ENCODE results near the gene NHLRC2.
"Not testable (repeated sequence)": the region's sequence is repeated elsewhere in the genome, so short reads cannot be mapped to it uniquely, and the experiment has no call there.

Gene NHLRC2

GRCh38 chr10:113828567-113828966 is 25.9 kb upstream of the NHLRC2 start:
- not testable (repeated sequence) for H3K9me3 ChIP-seq (ENCODE audit: control insufficient read depth, insufficient read depth, low read length)

DNA sequence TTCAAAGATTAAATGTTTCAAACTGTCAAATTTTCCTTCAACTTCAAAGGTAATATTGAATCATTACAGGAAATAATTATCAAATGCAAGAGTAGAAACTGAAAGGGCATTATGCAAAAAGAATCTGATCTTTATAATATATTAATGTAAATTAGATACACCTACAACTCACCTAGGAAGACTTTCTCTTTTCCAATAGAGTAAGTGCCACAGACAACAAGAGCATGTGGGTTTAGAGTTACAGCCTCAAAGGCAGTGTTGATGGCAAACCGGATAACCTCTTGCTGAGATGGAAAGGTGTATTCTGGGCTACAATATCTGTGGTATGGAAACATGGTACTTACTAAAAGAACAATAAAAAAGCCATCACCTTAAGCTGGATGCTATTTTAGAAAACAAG is 12.3 kb upstream of the NHLRC2 start:
- H3K9me3 ChIP-seq (ENCODE audit: control insufficient read depth, insufficient read depth, low read length): no peaks in the 10 kb centered on the region
- DNase-seq (ENCODE audit: low read depth, low spot score): no peak
- no peaks in the 10 kb centered on the region for H3K36me3 ChIP-seq (ENCODE audit: control insufficient read depth, insufficient read depth, low read length)

More at GRCh38 chr10:113828567-113828966, 25.9 kb upstream of the NHLRC2 start:
- not testable (repeated sequence) for DNase-seq (ENCODE audit: low read depth, low spot score); H3K4me1 ChIP-seq (ENCODE audit: control insufficient read depth, insufficient read depth, low read length); H3K27me3 ChIP-seq (ENCODE audit: control insufficient read depth, insufficient read depth, low read length); H3K27ac ChIP-seq (ENCODE audit: low read length); H3K36me3 ChIP-seq (ENCODE audit: control insufficient read depth, insufficient read depth, low read length); H3K4me3 ChIP-seq (ENCODE audit: low read length)
- no CpG with 5 or more reads among the region's 10 CpGs for WGBS (ENCODE audit: insufficient coverage, insufficient read length)

DNA sequence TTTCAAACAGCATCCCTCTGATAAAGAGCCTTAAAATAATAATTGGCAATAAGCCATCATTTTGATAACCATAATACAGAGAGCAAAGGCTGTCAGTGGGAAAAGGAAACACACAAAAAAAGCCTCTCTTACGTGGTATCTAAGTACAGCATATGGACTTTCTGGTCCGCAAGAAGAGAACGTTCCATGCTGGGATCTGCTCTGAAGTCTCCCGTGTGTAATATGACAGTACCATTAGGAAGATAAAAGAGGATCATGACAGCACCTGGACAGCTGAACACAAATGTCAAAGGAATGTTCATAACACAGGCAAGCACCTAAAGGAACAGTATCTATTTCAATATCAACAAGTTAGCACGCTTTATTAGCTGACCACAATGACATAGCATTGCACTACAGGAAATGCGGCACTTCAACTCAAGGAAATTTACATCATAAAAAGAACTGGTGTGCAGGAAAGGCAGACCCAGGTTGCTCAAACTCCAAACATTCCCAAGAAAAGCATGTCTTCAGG is 10.4 kb upstream of the NHLRC2 start:
- H3K4me1 ChIP-seq (ENCODE audit: control insufficient read depth, insufficient read depth, low read length): peaks cover 3% of the 10 kb centered on the region; the same call in 1 of the 2 replicates
- no CpG with 5 or more reads among the region's 6 CpGs for WGBS (ENCODE audit: insufficient coverage, insufficient read length)
- DNase-seq (ENCODE audit: low read depth, low spot score): no peak

More for the DNA sequence above, 12.3 kb upstream of the NHLRC2 start:
- peaks cover 3% of the 10 kb centered on the region; the same call in 1 of the 2 replicates for H3K4me1 ChIP-seq (ENCODE audit: control insufficient read depth, insufficient read depth, low read length)
- H3K27ac ChIP-seq (ENCODE audit: low read length): no peak overlapping the region
- WGBS (ENCODE audit: insufficient coverage, insufficient read length): no CpG with 5 or more reads among the region's 1 CpG
- H3K4me3 ChIP-seq (ENCODE audit: low read length): no peak overlapping the region
- no peaks in the 10 kb centered on the region for H3K27me3 ChIP-seq (ENCODE audit: control insufficient read depth, insufficient read depth, low read length)

GRCh38 chr10:113846036-113846435 is 8.4 kb upstream of the NHLRC2 start:
- WGBS (ENCODE audit: insufficient coverage, insufficient read length): no CpG with 5 or more reads among the region's 2 CpGs

More for the DNA sequence above, 10.4 kb upstream of the NHLRC2 start:
- Histone ChIP-seq H3K4me3 (ENCODE audit: low read length) (no peak overlapping the region), H3K9me3 (ENCODE audit: control insufficient read depth, insufficient read depth, low read length) (no peaks in the 10 kb centered on the region), H3K27ac (ENCODE audit: low read length) (no peak overlapping the region), H3K27me3 (ENCODE audit: control insufficient read depth, insufficient read depth, low read length) (no peaks in the 10 kb centered on the region), H3K36me3 (ENCODE audit: control insufficient read depth, insufficient read depth, low read length) (no peaks in the 10 kb centered on the region)

GRCh38 chr10:113849140-113849803 is 5.2 kb upstream of the NHLRC2 start:
- H3K4me1 ChIP-seq (ENCODE audit: control insufficient read depth, insufficient read depth, low read length): no peaks in the 10 kb centered on the region; the same call in 1 of the 2 replicates
- no peaks in the 10 kb centered on the region for H3K9me3 ChIP-seq (ENCODE audit: control insufficient read depth, insufficient read depth, low read length)
- H3K27me3 ChIP-seq (ENCODE audit: control insufficient read depth, insufficient read depth, low read length): 0 out of 2 replicates have a peak, but pooled peaks cover 1% of the 10 kb centered on the region
- no peak for DNase-seq (ENCODE audit: low read depth, low spot score)
- no peak overlapping the region for H3K27ac ChIP-seq (ENCODE audit: low read length)
- no CpG with 5 or more reads among the region's 5 CpGs for WGBS (ENCODE audit: insufficient coverage, insufficient read length)
- H3K36me3 ChIP-seq (ENCODE audit: control insufficient read depth, insufficient read depth, low read length): no peaks in the 10 kb centered on the region
- no peak overlapping the region for H3K4me3 ChIP-seq (ENCODE audit: low read length)

More at GRCh38 chr10:113846036-113846435, 8.4 kb upstream of the NHLRC2 start:
- Histone ChIP-seq H3K9me3 (ENCODE audit: control insufficient read depth, insufficient read depth, low read length) (no peaks in the 10 kb centered on the region), H3K4me3 (ENCODE audit: low read length) (no peak overlapping the region), H3K4me1 (ENCODE audit: control insufficient read depth, insufficient read depth, low read length) (peaks cover 3% of the 10 kb centered on the region; the same call in 1 of the 2 replicates), H3K27me3 (ENCODE audit: control insufficient read depth, insufficient read depth, low read length) (no peaks in the 10 kb centered on the region), H3K36me3 (ENCODE audit: control insufficient read depth, insufficient read depth, low read length) (no peaks in the 10 kb centered on the region), H3K27ac (ENCODE audit: low read length) (no peak overlapping the region)
- DNase-seq (ENCODE audit: low read depth, low spot score): no peak

- no CpG with 5 or more reads among the region's 7 CpGs for WGBS (ENCODE audit: insufficient coverage, insufficient read length)
- H3K4me1 ChIP-seq (ENCODE audit: control insufficient read depth, insufficient read depth, low read length): no peaks in the 10 kb centered on the region; the same call in 1 of the 2 replicates
- no peaks in the 10 kb centered on the region for H3K9me3 ChIP-seq (ENCODE audit: control insufficient read depth, insufficient read depth, low read length)
- no peak overlapping the region for H3K4me3 ChIP-seq (ENCODE audit: low read length)
- H3K36me3 ChIP-seq (ENCODE audit: control insufficient read depth, insufficient read depth, low read length): no peaks in the 10 kb centered on the region
- 0 out of 2 replicates have a peak, but pooled peaks cover 1% of the 10 kb centered on the region for H3K27me3 ChIP-seq (ENCODE audit: control insufficient read depth, insufficient read depth, low read length)
- no peak overlapping the region for H3K27ac ChIP-seq (ENCODE audit: low read length)
- DNase-seq (ENCODE audit: low read depth, low spot score): no peak
These were observed 4.5 kb upstream of the NHLRC2 start for GRCh38 chr10:113849946-113850345.

- no peak for DNase-seq (ENCODE audit: low read depth, low spot score)
- Histone ChIP-seq H3K4me3 (ENCODE audit: low read length) (peak overlapping the region; percentile 91; the same call in 1 of the 2 replicates), H3K4me1 (ENCODE audit: control insufficient read depth, insufficient read depth, low read length) (no peaks in the 10 kb centered on the region; the same call in 1 of the 2 replicates), H3K27me3 (ENCODE audit: control insufficient read depth, insufficient read depth, low read length) (0 out of 2 replicates have a peak, but pooled peaks cover 1% of the 10 kb centered on the region), H3K27ac (ENCODE audit: low read length) (no peak overlapping the region), H3K36me3 (ENCODE audit: control insufficient read depth, insufficient read depth, low read length) (peaks cover 2% of the 10 kb centered on the region; the same call in 1 of the 2 replicates), H3K9me3 (ENCODE audit: control insufficient read depth, insufficient read depth, low read length) (no peaks in the 10 kb centered on the region)
- WGBS (ENCODE audit: insufficient coverage, insufficient read length): no CpG with 5 or more reads among the region's 10 CpGs
These were observed 866 bp upstream of the NHLRC2 start for GRCh38 chr10:113853578-113854012.

DNA sequence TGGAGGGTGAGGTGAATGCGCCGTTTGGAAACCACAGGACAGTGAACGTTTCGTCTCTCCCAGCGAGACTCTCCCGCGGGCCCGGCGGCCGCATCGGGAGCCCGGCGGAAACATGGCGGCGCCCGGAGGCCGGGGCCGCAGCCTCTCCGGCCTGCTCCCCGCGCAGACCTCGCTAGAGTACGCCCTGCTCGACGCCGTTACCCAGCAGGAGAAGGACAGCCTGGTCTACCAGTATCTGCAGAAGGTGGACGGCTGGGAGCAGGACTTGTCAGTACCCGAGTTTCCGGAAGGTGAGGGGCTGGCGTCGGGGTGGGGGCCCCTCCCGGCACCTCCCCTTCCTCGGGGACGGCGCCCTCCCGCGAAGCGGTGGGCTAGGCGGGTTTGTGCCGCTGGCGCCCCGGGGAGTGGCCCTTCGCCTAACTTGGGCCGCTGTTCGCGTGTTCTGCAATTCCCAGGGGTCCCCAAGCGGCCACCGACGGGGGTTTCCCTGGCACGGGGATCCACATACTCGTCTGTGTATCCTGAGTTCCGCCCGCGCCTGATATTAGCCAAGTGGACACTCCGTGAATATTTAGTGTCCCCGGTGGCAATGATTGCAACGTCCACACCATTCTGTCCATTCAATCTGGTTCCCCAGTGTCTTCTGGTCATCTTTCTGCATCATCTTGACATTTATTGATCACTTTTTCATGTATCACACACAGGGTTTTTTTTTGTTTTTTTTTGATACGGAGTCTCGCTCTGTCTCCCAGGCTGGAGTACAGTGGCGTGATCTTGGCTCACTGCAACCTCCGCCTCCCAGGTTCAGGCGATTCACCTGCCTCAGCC is 514 bp downstream of the NHLRC2 start:
- Histone ChIP-seq H3K27me3 (ENCODE audit: control insufficient read depth, insufficient read depth, low read length) (0 out of 2 replicates have a peak, but pooled peaks cover 1% of the 10 kb centered on the region), H3K27ac (ENCODE audit: low read length) (no peak overlapping the region), H3K9me3 (ENCODE audit: control insufficient read depth, insufficient read depth, low read length) (no peaks in the 10 kb centered on the region), H3K4me3 (ENCODE audit: low read length) (peak overlapping the region; percentile 91), H3K4me1 (ENCODE audit: control insufficient read depth, insufficient read depth, low read length) (no peaks in the 10 kb centered on the region; the same call in 1 of the 2 replicates), H3K36me3 (ENCODE audit: control insufficient read depth, insufficient read depth, low read length) (peaks cover 4% of the 10 kb centered on the region; the same call in 1 of the 2 replicates)
- no CpG with 5 or more reads among the region's 62 CpGs for WGBS (ENCODE audit: insufficient coverage, insufficient read length)
- DNase-seq (ENCODE audit: low read depth, low spot score): no peak

- H3K27ac ChIP-seq (ENCODE audit: low read length): no peak overlapping the region
- WGBS (ENCODE audit: insufficient coverage, insufficient read length): no CpG with 5 or more reads among the region's 1 CpG
- H3K4me3 ChIP-seq (ENCODE audit: low read length): no peak overlapping the region
- no peak for DNase-seq (ENCODE audit: low read depth, low spot score)
- peaks cover 4% of the 10 kb centered on the region; the same call in 1 of the 2 replicates for H3K36me3 ChIP-seq (ENCODE audit: control insufficient read depth, insufficient read depth, low read length)
- no peaks in the 10 kb centered on the region; the same call in 1 of the 2 replicates for H3K4me1 ChIP-seq (ENCODE audit: control insufficient read depth, insufficient read depth, low read length)
- H3K9me3 ChIP-seq (ENCODE audit: control insufficient read depth, insufficient read depth, low read length): no peaks in the 10 kb centered on the region
- 0 out of 2 replicates have a peak, but pooled peaks cover 1% of the 10 kb centered on the region for H3K27me3 ChIP-seq (ENCODE audit: control insufficient read depth, insufficient read depth, low read length)
These were observed 2.1 kb downstream of the NHLRC2 start for GRCh38 chr10:113856563-113856962.

GRCh38 chr10:113857210-113857609 is 2.7 kb downstream of the NHLRC2 start:
- no peak overlapping the region for H3K4me3 ChIP-seq (ENCODE audit: low read length)
- H3K9me3 ChIP-seq (ENCODE audit: control insufficient read depth, insufficient read depth, low read length): no peaks in the 10 kb centered on the region
- no peaks in the 10 kb centered on the region; the same call in 1 of the 2 replicates for H3K4me1 ChIP-seq (ENCODE audit: control insufficient read depth, insufficient read depth, low read length)
- peaks cover 4% of the 10 kb centered on the region; the same call in 1 of the 2 replicates for H3K36me3 ChIP-seq (ENCODE audit: control insufficient read depth, insufficient read depth, low read length)
- DNase-seq (ENCODE audit: low read depth, low spot score): no peak
- no peak overlapping the region for H3K27ac ChIP-seq (ENCODE audit: low read length)
- 0 out of 2 replicates have a peak, but pooled peaks cover 1% of the 10 kb centered on the region for H3K27me3 ChIP-seq (ENCODE audit: control insufficient read depth, insufficient read depth, low read length)

All from iPS DF 6.9 (cell line).